Measurements from ENCODE around the gene FHIT.

DNA sequence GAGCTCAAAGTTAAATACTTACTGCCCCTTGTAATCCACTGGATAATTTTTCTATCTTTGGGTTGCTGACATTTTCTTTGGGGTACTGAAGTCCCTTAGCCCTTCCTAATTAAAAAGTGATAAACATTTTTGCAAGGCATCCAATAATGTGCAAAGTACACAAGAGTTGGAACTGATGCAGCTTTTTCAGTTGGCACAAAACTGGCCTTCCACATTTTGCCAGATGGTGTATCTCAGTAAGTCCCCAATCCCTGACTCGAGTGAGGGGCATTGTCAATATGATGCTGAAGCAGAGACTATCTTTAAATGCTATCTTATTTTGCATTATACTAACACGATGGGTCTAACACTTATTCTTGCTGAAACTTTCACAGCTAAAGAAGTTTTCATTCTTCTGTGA is 27.8 kb downstream of the FHIT start:
- TF ChIP-seq, protein P1, sequence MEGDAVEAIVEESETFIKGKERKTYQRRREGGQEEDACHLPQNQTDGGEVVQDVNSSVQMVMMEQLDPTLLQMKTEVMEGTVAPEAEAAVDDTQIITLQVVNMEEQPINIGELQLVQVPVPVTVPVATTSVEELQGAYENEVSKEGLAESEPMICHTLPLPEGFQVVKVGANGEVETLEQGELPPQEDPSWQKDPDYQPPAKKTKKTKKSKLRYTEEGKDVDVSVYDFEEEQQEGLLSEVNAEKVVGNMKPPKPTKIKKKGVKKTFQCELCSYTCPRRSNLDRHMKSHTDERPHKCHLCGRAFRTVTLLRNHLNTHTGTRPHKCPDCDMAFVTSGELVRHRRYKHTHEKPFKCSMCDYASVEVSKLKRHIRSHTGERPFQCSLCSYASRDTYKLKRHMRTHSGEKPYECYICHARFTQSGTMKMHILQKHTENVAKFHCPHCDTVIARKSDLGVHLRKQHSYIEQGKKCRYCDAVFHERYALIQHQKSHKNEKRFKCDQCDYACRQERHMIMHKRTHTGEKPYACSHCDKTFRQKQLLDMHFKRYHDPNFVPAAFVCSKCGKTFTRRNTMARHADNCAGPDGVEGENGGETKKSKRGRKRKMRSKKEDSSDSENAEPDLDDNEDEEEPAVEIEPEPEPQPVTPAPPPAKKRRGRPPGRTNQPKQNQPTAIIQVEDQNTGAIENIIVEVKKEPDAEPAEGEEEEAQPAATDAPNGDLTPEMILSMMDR (IDR thresholded peaks at IDR 0.05) = no peak
- TF ChIP-seq EZH2phosphoT487 (IDR thresholded peaks at IDR 0.05) = no peak

Data from neural progenitor cell (in vitro differentiated cells).